GM21737 (cell line): ENCODE measurements around the gene ARAP3.
"Not testable (repeated sequence)": the region's sequence is repeated elsewhere in the genome, so short reads cannot be mapped to it uniquely, and the experiment has no call there.

Experiments used
- ATAC-seq: cut with Tn5 transposase; IDR thresholded peaks from one replicate; pipeline ENCODE4 v1.9.1; 2021; ENCODE audit warnings: mild to moderate bottlenecking, moderate library complexity; ENCODE audit not compliant: unreplicated experiment

The ARAP3 gene

GRCh38 chr5:141618030-141618803 is 63.8 kb downstream of the ARAP3 start:
- peak; percentile 31 for ATAC-seq

DNA sequence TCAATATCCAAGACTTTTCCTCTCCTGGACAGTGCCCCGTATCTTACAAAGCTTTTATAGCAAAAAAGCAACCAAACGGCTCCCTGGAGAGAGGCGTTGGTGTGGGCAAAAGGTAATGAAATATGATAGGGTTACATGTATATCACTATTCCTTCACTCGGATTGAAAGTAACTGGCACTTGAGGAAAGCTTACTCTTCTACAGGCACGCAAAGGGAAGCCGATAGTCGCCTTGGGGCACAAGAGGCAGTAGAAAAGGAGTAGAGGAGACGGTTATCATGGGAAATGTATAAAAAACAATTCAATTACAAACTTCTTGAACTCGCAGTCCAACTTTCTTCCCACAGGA is 64.4 kb downstream of the ARAP3 start:
- ATAC-seq, result no peak

- ATAC-seq, result no peak
Measured at GRCh38 chr5:141617128-141617527, 64.9 kb downstream of the ARAP3 start.

DNA sequence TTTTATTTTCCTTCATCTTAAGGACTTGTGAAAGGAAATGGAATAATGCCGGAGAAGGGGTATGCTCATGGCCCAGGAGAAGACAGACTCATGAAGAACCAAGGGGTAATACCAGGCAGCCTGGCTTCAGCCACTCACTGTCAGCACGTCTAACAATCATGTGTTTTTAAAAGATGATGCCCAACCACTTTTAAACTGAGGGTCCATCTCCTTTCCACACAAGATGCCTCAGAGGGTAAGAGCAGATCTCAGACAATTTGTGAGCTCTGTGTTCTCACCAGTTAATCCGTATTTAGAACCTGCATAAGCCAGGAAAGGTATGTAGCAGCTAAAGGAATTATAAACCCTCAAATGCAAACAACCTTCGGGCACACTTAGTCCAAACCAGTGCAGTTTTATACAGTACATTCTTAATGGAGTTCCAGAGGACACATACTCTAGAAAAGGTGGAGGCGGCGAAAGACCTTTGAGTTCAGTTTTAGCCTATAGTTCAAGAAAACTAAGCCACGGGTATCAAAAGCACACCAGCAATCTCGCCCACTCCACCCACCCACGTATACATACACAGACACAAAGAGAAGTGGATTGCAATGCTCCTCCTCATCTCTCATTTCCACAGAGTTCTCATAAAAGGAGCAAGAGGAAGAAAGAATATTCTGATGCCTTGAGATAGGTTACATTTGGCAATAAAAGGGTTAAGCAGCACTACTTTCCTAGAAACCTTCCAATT is 65.9 kb downstream of the ARAP3 start:
- ATAC-seq, result no peak

GRCh38 chr5:141613344-141613743 is 68.7 kb downstream of the ARAP3 start:
- no peak for ATAC-seq

DNA sequence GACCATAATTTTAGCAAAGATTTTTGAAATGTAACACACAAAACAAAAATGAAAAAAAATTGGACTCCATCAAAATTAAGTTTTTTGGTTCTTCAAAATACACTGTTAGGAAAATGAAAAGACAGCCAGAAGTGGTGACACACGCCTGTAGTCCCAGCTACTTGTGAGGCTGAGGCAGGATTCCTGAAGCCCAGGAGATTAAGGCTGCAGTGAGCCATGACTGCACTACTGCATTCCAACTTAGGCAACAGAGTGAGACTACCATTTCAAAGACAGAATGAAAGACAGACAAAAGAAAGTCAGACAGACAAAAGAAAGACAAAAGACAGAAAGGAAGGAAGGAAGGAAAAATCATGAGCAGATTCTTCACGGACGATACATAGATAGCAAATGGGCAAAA is 70.7 kb downstream of the ARAP3 start:
- no peak for ATAC-seq

DNA sequence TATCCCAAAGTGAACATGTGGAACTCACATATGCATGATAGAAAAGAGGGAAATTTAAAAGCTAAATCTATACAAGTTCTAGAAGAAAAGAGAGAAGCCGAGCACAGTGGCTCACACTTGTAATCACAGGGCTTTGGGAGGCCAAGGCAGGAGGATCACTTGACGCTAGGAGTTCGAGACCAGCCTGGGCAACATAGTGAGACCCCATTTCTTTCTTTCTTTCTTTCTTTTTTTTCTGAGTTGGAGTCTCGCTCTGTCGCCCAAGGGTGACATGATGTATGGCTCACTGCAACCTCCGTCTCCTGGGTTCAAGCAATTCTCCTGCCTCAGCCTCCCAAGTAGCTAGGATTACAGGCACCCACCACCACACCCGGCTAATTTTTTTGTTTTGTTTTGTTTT is 72.1 kb downstream of the ARAP3 start:
- not testable (repeated sequence) for ATAC-seq

- ATAC-seq, result no peak
Measured at GRCh38 chr5:141609044-141609443, 73.0 kb downstream of the ARAP3 start.

GRCh38 chr5:141608557-141608956 is 73.5 kb downstream of the ARAP3 start:
- ATAC-seq, result no peak

GRCh38 chr5:141608046-141608445 is 74.0 kb downstream of the ARAP3 start:
- no peak for ATAC-seq

DNA sequence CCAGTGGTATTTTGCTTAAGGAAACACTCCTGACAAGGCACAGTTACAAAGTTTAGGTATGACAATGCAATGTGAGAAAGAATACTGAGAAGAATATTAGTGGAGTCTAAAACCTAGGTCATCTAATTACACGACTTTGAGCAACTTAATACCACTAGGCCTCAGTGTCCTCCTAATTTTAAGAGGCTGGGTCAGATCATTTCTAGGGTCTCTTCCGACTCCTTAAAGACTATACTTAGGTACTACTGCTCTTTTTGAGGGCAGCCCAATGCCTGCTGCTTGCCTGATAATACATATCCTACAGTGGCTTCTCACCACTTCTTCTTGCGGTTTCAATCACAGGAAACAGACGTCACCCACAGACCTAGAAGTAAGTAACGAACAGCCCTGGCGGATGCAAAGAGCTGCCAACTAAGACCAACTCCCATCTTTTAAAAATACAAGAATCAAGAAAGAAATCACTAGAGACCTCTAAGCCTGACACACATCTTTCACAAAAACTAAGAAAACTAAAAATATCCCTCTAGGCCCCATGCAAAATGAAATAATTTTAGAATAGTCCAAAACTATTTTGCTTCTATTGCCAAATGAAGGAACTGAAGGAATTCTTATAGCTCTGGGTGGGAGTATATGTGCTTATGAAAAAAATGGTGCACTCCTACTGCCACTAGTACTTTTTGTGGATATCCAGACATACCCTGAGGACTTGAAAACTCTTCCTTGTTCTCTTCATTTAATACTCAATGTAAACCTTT is 76.3 kb downstream of the ARAP3 start:
- ATAC-seq, result peak; percentile 93

GRCh38 chr5:141603923-141604717 is 77.9 kb downstream of the ARAP3 start:
- ATAC-seq, result no peak
